Esophagus squamous epithelium (tissue), 4 donors: ENCODE measurements around the gene UAP1L1.
"Not testable (repeated sequence)": the region's sequence is repeated elsewhere in the genome, so short reads cannot be mapped to it uniquely, and the experiment has no call there.

Experiments
- CTCF ChIP-seq, 6 experiments: fragments of 450-650 bp in 4 of 6; fragments of 200-600 bp in 2 of 6; sonication (generic) in 2 of 6; IDR thresholded peaks; one replicate each; pipeline ENCODE4 v1.5.1; 2016 to 2019; ENCODE audit warnings: antibody characterized with exemption in 6 of 6, mild to moderate bottlenecking in 4 of 6, moderate library complexity in 4 of 6
- POLR2A ChIP-seq, 4 donors: fragments of 450-650 bp; IDR thresholded peaks; one replicate each; pipeline ENCODE4 v1.6.1; 2017; ENCODE audit warnings: antibody characterized with exemption in 4 of 4, mild to moderate bottlenecking in 4 of 4, moderate library complexity in 3 of 4

DNA sequence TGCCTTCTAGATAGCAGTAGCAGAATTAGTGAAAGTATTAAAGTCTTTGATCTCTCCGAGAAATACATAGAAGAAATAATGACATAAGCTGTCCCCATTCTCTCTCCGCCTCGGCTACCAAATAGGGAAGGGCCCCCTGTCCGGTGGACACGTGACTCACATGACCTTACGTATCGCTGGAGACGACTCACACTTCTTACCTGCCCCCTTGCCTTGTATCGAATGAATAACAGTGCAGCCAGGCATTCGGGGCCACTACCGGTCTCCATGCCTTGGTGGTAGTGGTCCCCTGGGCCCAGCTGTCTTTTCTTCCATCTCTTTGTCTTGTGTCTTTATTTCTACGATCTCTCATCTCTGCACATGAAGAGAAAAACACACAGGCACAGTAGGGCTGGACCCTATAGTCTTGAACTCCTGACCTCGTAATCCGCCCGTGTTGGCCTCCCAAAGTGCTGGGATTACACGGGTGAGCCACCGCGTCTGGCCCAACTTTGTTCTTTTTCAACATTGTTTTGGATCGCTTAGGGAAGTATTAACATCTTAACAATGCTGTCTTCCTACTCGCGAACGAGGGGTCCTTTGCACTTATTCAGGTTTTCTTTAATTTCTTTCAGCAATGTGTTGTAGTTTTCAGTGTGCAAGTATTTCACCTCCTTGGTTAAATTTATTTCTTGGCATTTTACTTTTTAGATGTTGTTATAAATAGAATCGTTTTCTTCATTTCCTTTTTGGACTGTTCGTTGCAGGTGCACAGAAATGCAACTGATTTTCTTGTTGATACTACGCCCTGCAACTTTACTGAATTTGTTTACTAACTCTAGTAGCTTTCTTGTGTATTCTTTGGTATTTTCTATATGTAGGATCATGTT, 44.8 kb downstream of the UAP1L1 start:
- not testable (repeated sequence) for TF ChIP-seq POLR2A, CTCF (IDR thresholded peaks at IDR 0.05)
